Measurements from ENCODE around the gene FAM221B. TPM values are rescaled to one million over a fixed set of nuclear protein-coding genes. Genes with fewer than 3 reads are reported as not detected.

FAM221B gene
- total RNA-seq, 4 donors from 2014 or later: not detected

DNA sequence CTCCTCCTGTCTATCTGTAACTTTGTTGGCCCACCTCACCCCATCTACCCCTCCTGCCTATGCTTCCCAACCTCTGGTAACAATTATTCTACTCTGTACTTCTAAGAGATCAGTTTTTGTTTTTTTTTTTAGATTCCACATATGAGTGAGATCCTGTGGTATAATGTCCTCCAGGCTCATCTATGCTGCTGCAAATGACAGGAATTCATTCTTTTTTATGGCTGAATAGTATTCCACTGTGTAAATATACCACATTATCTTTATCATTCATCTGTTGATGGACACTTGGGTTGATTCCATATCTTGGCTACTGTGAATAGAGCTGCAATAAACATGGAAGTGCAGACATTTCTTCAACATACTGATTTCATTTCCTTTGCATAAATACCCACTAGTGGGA lies 45.1 kb downstream of the FAM221B start:
- no peak overlapping the region for H3K4me3 ChIP-seq
- TF ChIP-seq, protein P1, sequence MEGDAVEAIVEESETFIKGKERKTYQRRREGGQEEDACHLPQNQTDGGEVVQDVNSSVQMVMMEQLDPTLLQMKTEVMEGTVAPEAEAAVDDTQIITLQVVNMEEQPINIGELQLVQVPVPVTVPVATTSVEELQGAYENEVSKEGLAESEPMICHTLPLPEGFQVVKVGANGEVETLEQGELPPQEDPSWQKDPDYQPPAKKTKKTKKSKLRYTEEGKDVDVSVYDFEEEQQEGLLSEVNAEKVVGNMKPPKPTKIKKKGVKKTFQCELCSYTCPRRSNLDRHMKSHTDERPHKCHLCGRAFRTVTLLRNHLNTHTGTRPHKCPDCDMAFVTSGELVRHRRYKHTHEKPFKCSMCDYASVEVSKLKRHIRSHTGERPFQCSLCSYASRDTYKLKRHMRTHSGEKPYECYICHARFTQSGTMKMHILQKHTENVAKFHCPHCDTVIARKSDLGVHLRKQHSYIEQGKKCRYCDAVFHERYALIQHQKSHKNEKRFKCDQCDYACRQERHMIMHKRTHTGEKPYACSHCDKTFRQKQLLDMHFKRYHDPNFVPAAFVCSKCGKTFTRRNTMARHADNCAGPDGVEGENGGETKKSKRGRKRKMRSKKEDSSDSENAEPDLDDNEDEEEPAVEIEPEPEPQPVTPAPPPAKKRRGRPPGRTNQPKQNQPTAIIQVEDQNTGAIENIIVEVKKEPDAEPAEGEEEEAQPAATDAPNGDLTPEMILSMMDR (IDR thresholded peaks at IDR 0.05): no peak
- TF ChIP-seq POLR2A (IDR thresholded peaks at IDR 0.05): no peak
- H3K27me3 ChIP-seq: no peaks in the 10 kb centered on the region
- no peak overlapping the region for H3K27ac ChIP-seq
- H3K9me3 ChIP-seq: no peaks in the 10 kb centered on the region
- DNase-seq: no peak
- no peaks in the 10 kb centered on the region for H3K4me1 ChIP-seq
- H3K36me3 ChIP-seq: no peaks in the 10 kb centered on the region

DNA sequence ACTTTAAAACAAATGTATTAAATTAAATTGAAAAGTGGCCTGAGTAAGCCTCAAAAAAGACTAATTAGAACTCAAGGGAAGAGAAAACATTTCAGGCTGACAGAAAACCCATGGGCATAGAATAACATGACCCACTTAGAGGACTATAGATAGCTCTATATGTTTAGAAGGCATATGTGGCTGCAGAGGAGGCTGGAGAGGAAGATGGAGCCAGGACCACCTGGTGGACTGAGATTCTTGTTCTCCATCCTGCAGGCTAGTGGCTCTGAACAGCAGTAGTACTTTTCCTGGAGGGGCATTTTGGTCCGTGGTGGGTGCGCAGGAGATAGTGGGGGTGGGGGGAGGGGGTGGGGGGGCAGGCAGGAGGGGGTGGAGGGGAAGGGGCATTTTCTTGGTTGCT lies 47.5 kb downstream of the FAM221B start:
- no peak for TF ChIP-seq POLR2A (IDR thresholded peaks at IDR 0.05)
- TF ChIP-seq, protein P1 (IDR thresholded peaks at IDR 0.05): no peak
- no peaks in the 10 kb centered on the region for H3K27me3 ChIP-seq

DNA sequence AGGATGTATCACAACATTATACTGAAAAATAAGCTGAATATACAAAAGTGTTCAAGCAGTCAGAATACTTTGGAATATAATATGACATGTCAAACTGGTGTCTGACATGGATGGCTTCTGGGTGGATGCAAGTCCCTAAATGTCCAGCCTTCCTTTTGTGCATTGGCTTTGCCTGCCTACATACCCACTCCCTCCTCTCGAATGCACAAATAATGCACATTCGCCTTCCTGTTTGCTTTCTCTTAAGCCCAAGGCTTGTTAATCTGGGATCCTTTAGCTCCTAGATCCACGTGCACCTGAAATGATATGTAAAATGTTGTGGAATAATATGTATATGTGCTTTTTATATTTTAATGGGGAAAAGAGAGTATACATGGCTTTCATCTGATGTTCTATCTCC lies 50.0 kb downstream of the FAM221B start:
- DNase-seq: no peak
- no peaks in the 10 kb centered on the region for H3K36me3 ChIP-seq
- H3K27ac ChIP-seq: no peak overlapping the region
- TF ChIP-seq POLR2A (IDR thresholded peaks at IDR 0.05): no peak
- TF ChIP-seq, protein P1 (IDR thresholded peaks at IDR 0.05): no peak
- no peaks in the 10 kb centered on the region for H3K27me3 ChIP-seq
- H3K4me3 ChIP-seq: no peak overlapping the region
- H3K4me1 ChIP-seq: no peaks in the 10 kb centered on the region
- H3K9me3 ChIP-seq: no peaks in the 10 kb centered on the region

More for the DNA sequence above, 47.5 kb downstream of the FAM221B start:
- H3K36me3 ChIP-seq: no peaks in the 10 kb centered on the region
- H3K27ac ChIP-seq: no peak overlapping the region
- DNase-seq: no peak
- H3K4me3 ChIP-seq: no peak overlapping the region
- no peaks in the 10 kb centered on the region for H3K4me1 ChIP-seq
- no peaks in the 10 kb centered on the region for H3K9me3 ChIP-seq

DNA sequence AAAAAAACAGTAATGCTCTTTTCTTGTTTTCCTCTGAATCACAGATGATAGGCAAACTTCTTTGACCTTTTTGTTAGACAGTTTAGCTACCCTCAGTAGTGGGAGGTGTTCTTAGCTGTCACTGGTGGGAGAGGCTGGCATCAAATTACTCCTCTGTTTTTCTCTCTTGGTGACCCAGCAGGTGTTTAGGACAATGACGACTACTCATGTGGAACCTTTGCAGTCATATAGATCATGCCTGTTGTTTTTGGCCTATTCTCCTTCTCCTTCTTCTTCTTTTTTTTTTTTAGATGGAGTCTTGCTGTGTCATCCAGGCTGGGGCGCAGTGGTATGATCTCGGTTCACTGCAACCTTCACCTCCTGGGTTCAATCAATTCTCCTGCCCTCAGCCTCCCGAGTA lies 52.5 kb downstream of the FAM221B start:
- Histone ChIP-seq H3K27me3 (no peaks in the 10 kb centered on the region), H3K9me3 (no peaks in the 10 kb centered on the region), H3K4me3 (no peak overlapping the region), H3K36me3 (no peaks in the 10 kb centered on the region), H3K27ac (no peak overlapping the region), H3K4me1 (peaks cover 0 to 21% (median under 1%) of the 10 kb centered on the region in 4 donors)
- no peak for DNase-seq
- no peak for TF ChIP-seq POLR2A (IDR thresholded peaks at IDR 0.05)
- TF ChIP-seq, protein P1 (IDR thresholded peaks at IDR 0.05): no peak

DNA sequence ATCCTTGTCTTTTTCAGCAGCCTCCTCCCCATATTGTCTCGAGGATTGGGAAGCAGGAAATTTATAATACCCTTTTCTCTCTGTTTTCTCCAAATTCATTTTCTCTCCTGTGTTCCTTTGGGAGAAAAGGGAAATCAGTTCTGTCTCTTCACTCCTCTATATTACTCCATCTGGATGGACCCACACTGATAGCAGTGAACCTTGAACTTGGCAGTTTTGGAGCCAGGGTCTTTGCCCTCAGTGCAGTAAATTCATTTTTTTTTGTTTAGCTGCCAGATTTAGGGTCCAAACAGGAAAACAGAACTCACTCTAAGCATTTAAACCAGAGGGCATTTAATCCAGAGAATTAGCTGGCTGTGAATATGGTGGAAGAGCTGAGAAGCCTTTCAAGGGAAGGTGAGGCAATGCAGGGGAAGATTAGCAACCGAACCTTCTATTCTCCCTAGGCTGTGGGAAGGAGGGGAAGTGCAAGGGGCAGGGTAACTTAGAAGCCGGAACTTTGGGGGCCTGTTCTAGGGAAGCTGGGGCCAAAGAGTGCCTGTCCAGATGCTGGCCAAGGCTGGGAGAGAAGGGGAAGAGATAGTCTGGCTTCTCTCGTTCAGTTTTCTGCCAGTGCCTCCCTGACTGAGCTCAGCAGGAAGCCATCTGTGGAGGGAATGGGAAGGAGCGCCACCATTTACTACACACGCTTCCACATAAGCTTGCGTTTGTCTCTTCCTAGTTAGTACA lies 53.5 kb downstream of the FAM221B start:
- Histone ChIP-seq H3K4me3 (no peak overlapping the region), H3K27ac (peak overlapping the region in 1 of 4 donors; percentile 10), H3K9me3 (no peaks in the 10 kb centered on the region), H3K36me3 (no peaks in the 10 kb centered on the region), H3K27me3 (no peaks in the 10 kb centered on the region), H3K4me1 (peaks cover 0 to 31% (median 5%) of the 10 kb centered on the region in 4 donors)
- TF ChIP-seq, protein P1 (IDR thresholded peaks at IDR 0.05): no peak
- DNase-seq: no peak

Measured in Peyer's patch (tissue), 4 donors.